GM12873 (cell line): Measurements from ENCODE around the gene PGS1.

Experiments used
- CTCF ChIP-seq: IDR thresholded peaks from 2 replicates; pipeline ENCODE4 v1.5.1; 2012; ENCODE audit warnings: low read depth, mild to moderate bottlenecking, moderate library complexity, low read length, control low read depth; ENCODE audit not compliant: insufficient read depth; ENCODE audit errors: missing control alignments

The PGS1 gene

GRCh38 chr17:78362671-78363070 is 15.8 kb upstream of the PGS1 start:
- TF ChIP-seq CTCF = peak; percentile 29

- TF ChIP-seq CTCF = no peak
Measured at GRCh38 chr17:78364436-78365281, 13.8 kb upstream of the PGS1 start.

- TF ChIP-seq CTCF = no peak
Measured at GRCh38 chr17:78365561-78366108, 12.8 kb upstream of the PGS1 start.

GRCh38 chr17:78366109-78366848 is 12.2 kb upstream of the PGS1 start:
- TF ChIP-seq CTCF = no peak

- no peak for TF ChIP-seq CTCF
Measured at GRCh38 chr17:78367193-78367592, 11.3 kb upstream of the PGS1 start.

- TF ChIP-seq CTCF = no peak
Measured at GRCh38 chr17:78368348-78368747, 10.1 kb upstream of the PGS1 start.

- TF ChIP-seq CTCF = no peak
Measured at GRCh38 chr17:78368854-78369495, 9.5 kb upstream of the PGS1 start.
